ENCODE measurements around the gene KIR2DL3.

KIR2DL3 gene

DNA sequence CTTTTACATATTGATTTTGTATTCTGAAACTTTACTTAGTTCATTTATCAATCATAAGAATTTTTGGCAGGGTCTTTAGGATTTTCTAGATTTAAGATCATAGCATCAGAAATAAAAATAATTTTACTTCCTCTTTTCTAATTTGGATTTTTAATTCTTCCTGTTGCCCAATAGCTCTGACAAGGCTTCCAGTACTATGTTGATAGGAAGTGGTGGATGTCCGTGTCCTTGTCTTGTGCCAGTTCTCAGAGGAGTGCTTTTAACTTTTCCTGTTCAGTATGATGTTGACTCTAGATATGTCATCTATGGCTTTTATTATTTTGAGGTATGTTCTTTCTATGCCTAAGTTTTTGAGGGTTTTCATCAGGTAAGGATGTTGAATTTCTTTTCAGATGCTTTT, 57.4 kb downstream of the KIR2DL3 start:
- no peak for FAIRE-seq
